GDM1 (cell line): ENCODE results near the gene PSMD3.

Experiments
- DNase-seq: peaks from one replicate; lab custom pipeline; 2025; lab: John Stamatoyannopoulos, UW

The PSMD3 gene

GRCh38 chr17:40022497-40022896 is 41.9 kb downstream of the PSMD3 start:
- DNase-seq, result no peak

- no peak for DNase-seq
Observed at GRCh38 chr17:40022961-40023541, 42.4 kb downstream of the PSMD3 start.

GRCh38 chr17:40023590-40024292 is 43.1 kb downstream of the PSMD3 start:
- no peak for DNase-seq

- no peak for DNase-seq
Observed at GRCh38 chr17:40024901-40025300, 44.3 kb downstream of the PSMD3 start.

- DNase-seq, result no peak
Observed at GRCh38 chr17:40025559-40025958, 45.0 kb downstream of the PSMD3 start.

GRCh38 chr17:40025991-40026815 is 45.6 kb downstream of the PSMD3 start:
- no peak for DNase-seq

- peak; percentile 52 for DNase-seq
Observed at GRCh38 chr17:40026816-40027613, 46.4 kb downstream of the PSMD3 start.

- DNase-seq, result no peak
Observed at GRCh38 chr17:40027614-40028012, 47.0 kb downstream of the PSMD3 start.

GRCh38 chr17:40028595-40028994 is 48.0 kb downstream of the PSMD3 start:
- no peak for DNase-seq

- no peak for DNase-seq
Observed at GRCh38 chr17:40031706-40032105, 51.1 kb downstream of the PSMD3 start.

- DNase-seq, result no peak
Observed at GRCh38 chr17:40032322-40033320, 52.0 kb downstream of the PSMD3 start.

GRCh38 chr17:40033339-40033738 is 52.7 kb downstream of the PSMD3 start:
- no peak for DNase-seq

GRCh38 chr17:40034426-40035161 is 54.0 kb downstream of the PSMD3 start:
- no peak for DNase-seq

- DNase-seq, result no peak
Observed at GRCh38 chr17:40035162-40035559, 54.6 kb downstream of the PSMD3 start.

- DNase-seq, result no peak
Observed at GRCh38 chr17:40038882-40039513, 58.4 kb downstream of the PSMD3 start.

GRCh38 chr17:40041196-40041595 is 60.6 kb downstream of the PSMD3 start:
- DNase-seq, result no peak
